MCF 10A (cell line): Measurements from ENCODE around the gene PTPN5. TPM values are rescaled to one million over a fixed set of nuclear protein-coding genes. Genes with fewer than 3 reads are reported as not detected.

ENCODE experiments used
- BruUV-seq: library from RNA; stranded (reverse); fragments of 400-500 nt; replicated peaks from 2 replicates; lab custom pipeline; 2021; lab: Mats Ljungman, UMichigan
- CTCF ChIA-PET: fragments of 300-600 bp; sonication (Branson Sonifier 250); formaldehyde crosslinking; extraction: SDS; loops from one replicate; lab custom pipeline; 2021; ENCODE audit warnings: antibody characterized with exemption, inconsistent platforms; lab: Yijun Ruan, JAX
- POLR2A ChIA-PET: fragments of 300-600, 350-650 bp; sonication (Branson Sonifier 250); formaldehyde crosslinking; extraction: SDS; loops from one replicate; lab custom pipeline; 2020; ENCODE audit warnings: antibody characterized with exemption, inconsistent platforms; lab: Yijun Ruan, JAX
- DNase-seq: peaks from one replicate; pipeline ENCODE4 v3.0.0-alpha.2; 2018; ENCODE audit not compliant: unreplicated experiment
- H3K27ac Mint-ChIP-seq: one replicate; pipeline ENCODE4 v1.8.0; 2022; ENCODE audit warnings: mild to moderate bottlenecking, low read depth, mixed read lengths; ENCODE audit not compliant: unreplicated experiment
- H3K27me3 Mint-ChIP-seq: one replicate; pipeline ENCODE4 v1.8.0; 2022; ENCODE audit warnings: mixed read lengths; ENCODE audit not compliant: insufficient read depth, unreplicated experiment
- H3K36me3 Mint-ChIP-seq: one replicate; pipeline ENCODE4 v1.8.0; 2022; ENCODE audit warnings: mild to moderate bottlenecking, moderate library complexity, mixed read lengths; ENCODE audit not compliant: insufficient read depth, unreplicated experiment
- H3K4me1 Mint-ChIP-seq: one replicate; pipeline ENCODE4 v1.8.0; 2022; ENCODE audit warnings: mixed read lengths; ENCODE audit not compliant: insufficient read depth, unreplicated experiment
- H3K4me3 Mint-ChIP-seq: one replicate; pipeline ENCODE4 v1.8.0; 2022; ENCODE audit warnings: mild to moderate bottlenecking, moderate library complexity, mixed read lengths; ENCODE audit not compliant: unreplicated experiment
- H3K9me3 Mint-ChIP-seq: one replicate; pipeline ENCODE4 v1.8.0; 2022; ENCODE audit warnings: mixed read lengths; ENCODE audit not compliant: unreplicated experiment
- CTCF ChIP-seq: fragments of 200-600 bp; IDR thresholded peaks from one replicate; pipeline ENCODE4 v1.8.0; 2022; ENCODE audit warnings: antibody characterized with exemption, mild to moderate bottlenecking; ENCODE audit not compliant: unreplicated experiment
- intact Hi-C: fragments of 100-400 bp; cut with micrococcal nuclease; formaldehyde crosslinking; loops from 2 replicates; pipeline ENCODE4 v1.14.1; 2022
- total RNA-seq: library from RNA; stranded (reverse); gene quantifications from 2 replicates; pipeline ENCODE4 v1.2.3, GENCODE V29; 2022

Gene PTPN5
- total RNA-seq, 1 experiment from 2014 or later = not detected

- H3K36me3 Mint-ChIP-seq = no peaks in the 10 kb centered on the region
- intact Hi-C loops = no loop called here
- ChIA-PET POLR2A (interaction anchor here (0.6 kb wide), 1 partner anchor 49 kb away, joined by 3 read pairs; no protein-coding TSS in a partner anchor), CTCF (interaction anchor here (0.6 to 2.7 kb wide), 4 partner anchors 16 to 689 kb away, joined by 3 to 20 read pairs (median 7); no protein-coding TSS in a partner anchor)
- BruUV-seq = no TSS peak
- H3K27me3 Mint-ChIP-seq = peaks cover 87% of the 10 kb centered on the region
- no peak for DNase-seq
- no peak for TF ChIP-seq CTCF
- no peaks in the 10 kb centered on the region for H3K4me1 Mint-ChIP-seq
- H3K9me3 Mint-ChIP-seq = no peaks in the 10 kb centered on the region
- H3K4me3 Mint-ChIP-seq = no peak overlapping the region
- H3K27ac Mint-ChIP-seq = no peak overlapping the region
Measured at GRCh38 chr11:18804199-18804999, 12.8 kb upstream of the PTPN5 start.

- H3K27me3 Mint-ChIP-seq = peaks cover 84% of the 10 kb centered on the region
- H3K9me3 Mint-ChIP-seq = no peaks in the 10 kb centered on the region
- ChIA-PET CTCF (interaction anchor here (0.5 to 2.7 kb wide), 30 partner anchors 9 to 1848 kb away, joined by 3 to 20 read pairs (median 3); partner anchors contain the start of gene UEVLD), POLR2A (no interaction called here)
- no TSS peak for BruUV-seq
- no peaks in the 10 kb centered on the region for H3K4me1 Mint-ChIP-seq
- peak; percentile 66 for DNase-seq
- no peaks in the 10 kb centered on the region for H3K36me3 Mint-ChIP-seq
- peak; percentile 50 for TF ChIP-seq CTCF
- no peak overlapping the region for H3K27ac Mint-ChIP-seq
- H3K4me3 Mint-ChIP-seq = no peak overlapping the region
- intact Hi-C loops = loop anchor here (1.0 kb wide), 2 partner anchors 27 to 687 kb away; no protein-coding TSS in a partner anchor
Measured at GRCh38 chr11:18802381-18803257, 11.0 kb upstream of the PTPN5 start.

- H3K27ac Mint-ChIP-seq = no peak overlapping the region
- H3K4me1 Mint-ChIP-seq = no peaks in the 10 kb centered on the region
- H3K4me3 Mint-ChIP-seq = no peak overlapping the region
- BruUV-seq = no TSS peak
- CTCF ChIA-PET = interaction anchor here (0.8 to 2.3 kb wide), 6 partner anchors 15 to 683 kb away, joined by 3 to 11 read pairs (median 5); no protein-coding TSS in a partner anchor
- intact Hi-C loops = no loop called here
- no peak for DNase-seq
- TF ChIP-seq CTCF = no peak
- H3K9me3 Mint-ChIP-seq = no peaks in the 10 kb centered on the region
- no peaks in the 10 kb centered on the region for H3K36me3 Mint-ChIP-seq
- POLR2A ChIA-PET = no interaction called here
- H3K27me3 Mint-ChIP-seq = peaks cover 76% of the 10 kb centered on the region
Measured at GRCh38 chr11:18798799-18799469, 7.3 kb upstream of the PTPN5 start.
